Gastroesophageal sphincter (tissue), 4 donors: Measurements from ENCODE around the gene USP40. TPM values are rescaled to one million over a fixed set of nuclear protein-coding genes. Genes with fewer than 3 reads are reported as not detected.

Experiments used
- ATAC-seq: fragments of 150-250 bp; one replicate; pipeline ENCODE4 v1.9.1; 2016; ENCODE audit warnings: mild to moderate bottlenecking, moderate library complexity
- H3K27ac ChIP-seq, 4 donors: fragments of 200-600 bp; sonication (generic) in 3 of 4; 1 replicate in 3 of 4; 2 replicates in 1 of 4; pipeline ENCODE4 v1.5.1; 2016 to 2019
- H3K27me3 ChIP-seq: fragments of 200-600 bp; sonication (generic); one replicate; pipeline ENCODE4 v1.5.1; 2019
- H3K36me3 ChIP-seq, 2 donors: fragments of 200-600 bp; sonication (generic); one replicate each; pipeline ENCODE4 v1.5.1; 2019; ENCODE audit warnings: control low read depth in 1 of 2
- H3K4me1 ChIP-seq, 3 donors: fragments of 200-600 bp; sonication (generic); 1 replicate in 2 of 3; 2 replicates in 1 of 3; pipeline ENCODE4 v1.5.1; 2016 to 2019; ENCODE audit warnings: control low read depth in 2 of 3
- H3K4me3 ChIP-seq, 2 donors: fragments of 200-600 bp; sonication (generic); one replicate each; pipeline ENCODE4 v1.5.1; 2019; ENCODE audit warnings: mild to moderate bottlenecking in 1 of 2, moderate library complexity in 1 of 2
- H3K9me3 ChIP-seq, 3 donors: fragments of 200-600 bp; sonication (generic); one replicate each; pipeline ENCODE4 v1.5.1; 2017 to 2019; ENCODE audit warnings: control low read depth in 2 of 3
- EP300 ChIP-seq: sonication (generic); formaldehyde crosslinking; IDR thresholded peaks from one replicate; pipeline ENCODE4 v1.6.1; 2017; ENCODE audit warnings: antibody characterized with exemption, mild to moderate bottlenecking
- POLR2A ChIP-seq, 2 donors: fragments of 450-650 bp; IDR thresholded peaks; one replicate each; pipeline ENCODE4 v1.6.1; 2017; ENCODE audit warnings: antibody characterized with exemption in 2 of 2, mild to moderate bottlenecking in 2 of 2, moderate library complexity in 1 of 2
- POLR2AphosphoS5 ChIP-seq: sonication (generic); formaldehyde crosslinking; IDR thresholded peaks from one replicate; pipeline ENCODE4 v1.6.1; 2017; ENCODE audit warnings: antibody characterized with exemption
- WGBS, 2 donors: methylation state at CpG; one replicate each; pipeline ENCODE4 v1.1.5; 2018; ENCODE audit warnings: low coverage in 1 of 2; 5-methylcytosine and 5-hydroxymethylcytosine counted together
- total RNA-seq, 4 donors: library from RNA; depleted of rRNA; stranded (reverse); fragments of >200 nt; gene quantifications; one replicate each; pipeline ENCODE4 v1.1.0, GENCODE V29; 2016
- TF ChIP-seq, protein P1 (sequence below), 4 experiments: fragments of 200-600 bp in 2 of 4; fragments of 450-650 bp in 2 of 4; sonication (generic) in 1 of 4; IDR thresholded peaks; one replicate each; pipeline ENCODE4 v1.5.1; 2017 to 2019; ENCODE audit warnings: antibody characterized with exemption in 4 of 4, mild to moderate bottlenecking in 2 of 4, moderate library complexity in 2 of 4

USP40 gene
- total RNA-seq, 4 donors from 2014 or later = 13.5 to 52.6 (median 18.2) TPM

DNA sequence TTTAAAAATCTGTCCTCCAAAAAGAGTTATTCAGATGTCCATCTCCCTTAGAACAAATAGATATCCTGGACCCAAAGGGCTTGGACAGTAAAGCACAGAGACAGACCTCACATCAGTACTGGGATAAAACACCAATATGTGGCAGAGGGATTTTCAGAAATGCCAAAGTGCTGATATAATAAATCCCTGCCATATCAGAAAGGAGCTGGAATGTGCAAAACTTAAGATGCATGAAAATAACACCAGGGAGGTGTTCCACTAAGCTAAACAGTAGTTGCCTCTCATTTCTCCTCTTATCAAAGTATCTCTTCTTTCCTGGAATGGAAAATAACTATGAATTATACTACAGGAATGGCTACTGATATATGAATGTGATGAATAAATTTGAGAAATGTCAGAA, 13.2 kb downstream of the USP40 start:
- Histone ChIP-seq H3K36me3 (peaks cover 0 to 95% of the 10 kb centered on the region in 2 donors), H3K27ac (no peak overlapping the region), H3K27me3 (no peaks in the 10 kb centered on the region), H3K9me3 (no peaks in the 10 kb centered on the region), H3K4me3 (no peak overlapping the region), H3K4me1 (no peaks in the 10 kb centered on the region)
- TF ChIP-seq POLR2A (IDR thresholded peaks at IDR 0.05) (no peak), POLR2AphosphoS5 (no peak), EP300 (no peak)
- TF ChIP-seq, protein P1, sequence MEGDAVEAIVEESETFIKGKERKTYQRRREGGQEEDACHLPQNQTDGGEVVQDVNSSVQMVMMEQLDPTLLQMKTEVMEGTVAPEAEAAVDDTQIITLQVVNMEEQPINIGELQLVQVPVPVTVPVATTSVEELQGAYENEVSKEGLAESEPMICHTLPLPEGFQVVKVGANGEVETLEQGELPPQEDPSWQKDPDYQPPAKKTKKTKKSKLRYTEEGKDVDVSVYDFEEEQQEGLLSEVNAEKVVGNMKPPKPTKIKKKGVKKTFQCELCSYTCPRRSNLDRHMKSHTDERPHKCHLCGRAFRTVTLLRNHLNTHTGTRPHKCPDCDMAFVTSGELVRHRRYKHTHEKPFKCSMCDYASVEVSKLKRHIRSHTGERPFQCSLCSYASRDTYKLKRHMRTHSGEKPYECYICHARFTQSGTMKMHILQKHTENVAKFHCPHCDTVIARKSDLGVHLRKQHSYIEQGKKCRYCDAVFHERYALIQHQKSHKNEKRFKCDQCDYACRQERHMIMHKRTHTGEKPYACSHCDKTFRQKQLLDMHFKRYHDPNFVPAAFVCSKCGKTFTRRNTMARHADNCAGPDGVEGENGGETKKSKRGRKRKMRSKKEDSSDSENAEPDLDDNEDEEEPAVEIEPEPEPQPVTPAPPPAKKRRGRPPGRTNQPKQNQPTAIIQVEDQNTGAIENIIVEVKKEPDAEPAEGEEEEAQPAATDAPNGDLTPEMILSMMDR (IDR thresholded peaks at IDR 0.05) = no peak
- ATAC-seq = no peak

DNA sequence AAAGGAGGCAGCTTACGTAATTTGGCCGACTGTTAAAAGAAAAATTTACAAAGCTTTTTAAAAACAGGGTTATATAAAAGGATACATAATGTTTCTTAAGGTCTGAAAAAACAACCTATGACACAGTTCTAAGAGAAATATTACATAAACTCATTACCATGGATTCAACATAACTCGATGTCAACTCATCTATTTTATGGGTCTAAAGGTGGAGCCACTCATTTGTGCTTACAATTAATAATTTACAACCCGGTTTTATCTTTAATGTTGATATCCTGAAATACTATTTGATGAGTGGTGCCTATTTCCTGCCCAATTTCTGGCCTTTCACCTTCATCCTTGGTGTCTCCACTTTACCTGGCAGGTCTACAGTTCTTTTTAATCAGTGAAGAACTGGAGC, 15.1 kb downstream of the USP40 start:
- Histone ChIP-seq H3K27me3 (no peaks in the 10 kb centered on the region), H3K27ac (no peak overlapping the region), H3K4me3 (no peak overlapping the region), H3K4me1 (no peaks in the 10 kb centered on the region), H3K9me3 (no peaks in the 10 kb centered on the region), H3K36me3 (peaks cover 5 to 95% of the 10 kb centered on the region in 2 donors)
- ATAC-seq = no peak
- TF ChIP-seq POLR2AphosphoS5 (no peak), EP300 (no peak), POLR2A (IDR thresholded peaks at IDR 0.05) (no peak)
- TF ChIP-seq, protein P1 (IDR thresholded peaks at IDR 0.05) = no peak
- WGBS, 2 donors = 72 to 73% methylated on average over 4 of the region's 4 CpGs

DNA sequence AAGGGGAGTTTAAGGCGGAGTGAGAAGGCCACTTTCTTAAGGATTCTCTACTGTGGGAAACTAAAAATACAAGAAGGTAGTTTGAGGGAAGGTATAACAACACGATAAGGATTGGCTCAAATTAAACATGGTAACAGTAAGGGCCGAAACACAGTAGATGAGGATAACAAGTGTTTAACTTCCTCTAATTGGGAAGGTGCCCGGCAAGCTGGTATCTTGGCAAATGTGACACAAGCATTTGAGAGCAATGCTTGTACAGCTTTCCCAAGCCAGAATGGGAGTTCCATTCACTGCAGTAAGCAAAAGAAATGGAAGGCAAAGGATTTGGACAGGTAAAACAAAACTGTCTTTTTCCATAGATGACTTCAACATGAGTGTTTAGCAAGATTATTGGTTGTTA, 19.8 kb downstream of the USP40 start:
- Histone ChIP-seq H3K27ac (no peak overlapping the region), H3K4me1 (no peaks in the 10 kb centered on the region), H3K4me3 (no peak overlapping the region), H3K27me3 (no peaks in the 10 kb centered on the region), H3K9me3 (no peaks in the 10 kb centered on the region), H3K36me3 (peaks cover 5 to 91% of the 10 kb centered on the region in 2 donors)
- ATAC-seq = no peak
- 90 to 92% methylated on average over 4 of the region's 4 CpGs for WGBS, 2 donors
- TF ChIP-seq EP300 (no peak), POLR2A (IDR thresholded peaks at IDR 0.05) (no peak), POLR2AphosphoS5 (no peak)
- TF ChIP-seq, protein P1 (IDR thresholded peaks at IDR 0.05) = no peak

DNA sequence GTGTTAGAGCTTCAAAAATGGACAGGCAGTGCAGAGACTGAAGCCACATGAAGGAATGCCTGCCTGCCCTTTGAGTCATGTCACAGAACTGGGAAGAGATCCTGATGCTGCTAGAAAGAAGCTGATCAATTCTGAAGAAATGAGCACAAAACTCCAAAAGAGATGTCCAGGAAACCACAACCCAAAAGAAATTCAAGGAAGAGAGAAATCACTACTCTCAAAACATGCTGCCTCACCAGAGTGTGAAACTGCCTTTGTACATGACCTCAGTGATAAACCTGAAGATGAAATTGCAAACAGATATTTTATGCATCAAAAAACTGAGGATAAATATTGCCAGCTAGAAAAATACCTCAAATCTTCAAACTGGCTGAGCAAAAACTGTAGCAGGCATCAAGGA, 20.5 kb downstream of the USP40 start:
- TF ChIP-seq POLR2A (IDR thresholded peaks at IDR 0.05) = no peak
- no peak for TF ChIP-seq POLR2AphosphoS5
- TF ChIP-seq, protein P1 (IDR thresholded peaks at IDR 0.05) = no peak
- no peaks in the 10 kb centered on the region for H3K9me3 ChIP-seq
- H3K4me3 ChIP-seq = no peak overlapping the region
- no peak for ATAC-seq
- H3K36me3 ChIP-seq = peaks cover 5 to 89% of the 10 kb centered on the region in 2 donors
- H3K27me3 ChIP-seq = no peaks in the 10 kb centered on the region
- H3K27ac ChIP-seq = no peak overlapping the region
- H3K4me1 ChIP-seq = no peaks in the 10 kb centered on the region

DNA sequence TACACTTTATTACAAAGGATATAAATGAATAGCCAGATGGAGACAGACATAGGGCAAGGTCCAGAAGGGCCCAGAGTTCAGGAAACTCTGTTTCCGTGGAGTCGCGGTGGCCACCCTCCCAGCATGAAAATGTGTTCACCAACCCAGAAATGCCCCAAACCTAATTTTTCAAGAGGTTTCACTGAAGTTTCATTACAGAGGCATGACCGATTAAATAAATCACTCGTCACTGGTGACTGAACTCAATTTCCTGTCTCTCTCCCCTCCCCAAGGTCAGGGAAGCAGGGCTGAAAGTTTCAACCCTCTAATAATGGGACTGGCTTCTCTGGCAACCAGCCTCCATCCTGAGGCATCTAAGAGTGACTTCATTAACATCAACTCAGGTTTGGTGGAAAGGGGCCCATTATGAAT, 22.4 kb downstream of the USP40 start:
- Histone ChIP-seq H3K27ac (no peak overlapping the region), H3K36me3 (peaks cover 5 to 82% of the 10 kb centered on the region in 2 donors), H3K4me3 (no peak overlapping the region), H3K9me3 (no peaks in the 10 kb centered on the region), H3K4me1 (no peaks in the 10 kb centered on the region), H3K27me3 (no peaks in the 10 kb centered on the region)
- TF ChIP-seq POLR2AphosphoS5 (no peak), EP300 (no peak), POLR2A (IDR thresholded peaks at IDR 0.05) (no peak)
- TF ChIP-seq, protein P1 (IDR thresholded peaks at IDR 0.05) = no peak
- WGBS, 2 donors = 89 to 95% methylated on average over 5 of the region's 5 CpGs
- no peak for ATAC-seq
